Nephron progenitor cell (in vitro differentiated cells): ENCODE results near the gene RUNX2.

ENCODE experiments used
- DNase-seq: peaks from one replicate; pipeline ENCODE4 v3.0.0; 2021
- H3K27ac Mint-ChIP-seq: 2 replicates; pipeline ENCODE4 v1.8.0; 2021; ENCODE audit warnings: mild to moderate bottlenecking, moderate library complexity, mixed read lengths
- H3K27me3 Mint-ChIP-seq: 2 replicates; pipeline ENCODE4 v1.8.0; 2021; ENCODE audit warnings: mild to moderate bottlenecking, low read depth, mixed read lengths; ENCODE audit not compliant: poor library complexity
- H3K36me3 Mint-ChIP-seq: 2 replicates; pipeline ENCODE4 v1.8.0; 2021; ENCODE audit warnings: low read depth, mixed read lengths
- H3K4me1 Mint-ChIP-seq: 2 replicates; pipeline ENCODE4 v1.8.0; 2021; ENCODE audit warnings: mixed read lengths
- H3K4me3 Mint-ChIP-seq: 2 replicates; pipeline ENCODE4 v1.8.0; 2021; ENCODE audit warnings: mild to moderate bottlenecking, moderate library complexity, mixed read lengths
- H3K9me3 Mint-ChIP-seq: 2 replicates; pipeline ENCODE4 v1.8.0; 2021; ENCODE audit warnings: mild to moderate bottlenecking, moderate library complexity, mixed read lengths
- CTCF ChIP-seq: fragments of 200-600 bp; sonication (generic); IDR thresholded peaks from 2 replicates; pipeline ENCODE4 v1.5.0; 2021; ENCODE audit warnings: antibody characterized with exemption

Gene RUNX2

GRCh38 chr6:45678285-45678607 is 350.1 kb downstream of the RUNX2 start:
- H3K9me3 Mint-ChIP-seq = peaks cover 54% of the 10 kb centered on the region
- H3K4me1 Mint-ChIP-seq = peaks cover 32% of the 10 kb centered on the region
- peak overlapping the region; percentile 53 for H3K27ac Mint-ChIP-seq
- H3K36me3 Mint-ChIP-seq = peaks cover 13% of the 10 kb centered on the region
- no peak overlapping the region for H3K4me3 Mint-ChIP-seq
- H3K27me3 Mint-ChIP-seq = no peaks in the 10 kb centered on the region
- no peak for TF ChIP-seq CTCF
- no peak for DNase-seq

DNA sequence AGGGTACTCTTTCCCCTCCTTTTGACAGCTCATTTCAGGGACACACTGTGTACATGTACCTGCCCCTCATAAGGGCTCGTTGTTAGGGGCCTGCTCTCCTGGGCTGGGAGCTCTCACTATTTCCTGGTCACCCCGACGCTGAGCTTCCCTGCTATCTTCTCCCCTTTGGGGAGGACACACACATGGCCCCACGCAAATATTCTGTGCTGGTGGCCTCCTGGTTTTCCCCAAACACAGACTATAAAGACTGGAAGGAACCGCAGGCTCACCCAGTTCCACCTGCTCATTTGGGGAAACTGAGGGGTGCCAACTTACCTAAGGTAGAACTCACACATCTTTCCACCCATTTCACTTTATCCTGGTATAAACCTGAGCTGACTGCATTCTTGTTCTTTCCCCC is 351.0 kb downstream of the RUNX2 start:
- H3K9me3 Mint-ChIP-seq = peaks cover 53% of the 10 kb centered on the region
- no peak for TF ChIP-seq CTCF
- no peaks in the 10 kb centered on the region for H3K27me3 Mint-ChIP-seq
- no peak for DNase-seq
- peak overlapping the region; percentile 83 for H3K27ac Mint-ChIP-seq
- no peak overlapping the region for H3K4me3 Mint-ChIP-seq
- peaks cover 32% of the 10 kb centered on the region for H3K4me1 Mint-ChIP-seq
- peaks cover 13% of the 10 kb centered on the region for H3K36me3 Mint-ChIP-seq

DNA sequence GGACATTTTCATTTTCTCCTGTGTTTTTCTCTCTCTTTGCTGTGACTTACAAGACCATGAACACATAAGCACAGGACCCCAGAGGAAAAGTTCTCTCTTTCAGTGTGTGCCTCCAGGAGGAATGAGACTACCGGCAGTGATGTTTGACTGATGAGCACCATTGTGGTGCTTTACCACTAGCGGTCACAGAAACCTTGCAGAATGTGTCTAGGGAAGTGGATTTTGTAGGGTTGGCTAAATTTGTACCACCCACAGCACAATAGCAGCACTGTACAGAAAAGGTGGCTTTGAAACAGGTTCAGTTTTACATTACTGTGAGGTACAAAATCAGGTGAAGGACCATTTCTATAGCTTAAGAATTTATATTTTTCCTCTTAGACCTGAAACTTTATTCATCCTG is 351.5 kb downstream of the RUNX2 start:
- TF ChIP-seq CTCF = no peak
- H3K4me3 Mint-ChIP-seq = no peak overlapping the region
- H3K27ac Mint-ChIP-seq = peak overlapping the region; percentile 83
- no peak for DNase-seq
- no peaks in the 10 kb centered on the region for H3K27me3 Mint-ChIP-seq
- H3K9me3 Mint-ChIP-seq = peaks cover 53% of the 10 kb centered on the region
- peaks cover 13% of the 10 kb centered on the region for H3K36me3 Mint-ChIP-seq
- peaks cover 32% of the 10 kb centered on the region for H3K4me1 Mint-ChIP-seq

- H3K4me3 Mint-ChIP-seq = no peak overlapping the region
- H3K4me1 Mint-ChIP-seq = peaks cover 23% of the 10 kb centered on the region
- no peaks in the 10 kb centered on the region for H3K27me3 Mint-ChIP-seq
- DNase-seq = no peak
- peaks cover 13% of the 10 kb centered on the region for H3K36me3 Mint-ChIP-seq
- no peak for TF ChIP-seq CTCF
- H3K9me3 Mint-ChIP-seq = peaks cover 40% of the 10 kb centered on the region
- no peak overlapping the region for H3K27ac Mint-ChIP-seq
Observed at GRCh38 chr6:45681860-45682511, 353.9 kb downstream of the RUNX2 start.

DNA sequence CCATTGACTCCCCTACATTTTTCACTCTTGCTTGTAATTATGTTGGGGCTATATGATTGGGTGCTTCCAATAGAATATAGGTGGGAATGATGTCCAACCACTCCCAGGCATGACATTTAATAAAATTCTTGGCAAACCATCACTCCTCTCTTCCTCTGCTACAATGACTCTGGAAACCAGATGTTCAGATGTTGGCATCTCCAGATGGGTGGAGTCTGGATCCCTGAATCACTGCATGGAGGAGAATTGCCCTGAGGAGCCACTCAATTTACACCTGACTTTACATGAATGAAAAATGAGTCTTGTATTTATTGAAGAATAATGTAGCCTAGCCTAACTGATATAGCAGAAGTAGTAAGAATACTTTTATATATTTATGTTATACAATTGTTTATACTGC is 356.3 kb downstream of the RUNX2 start:
- DNase-seq = no peak
- Mint-ChIP-seq H3K27me3 (no peaks in the 10 kb centered on the region), H3K4me1 (peaks cover under 1% of the 10 kb centered on the region), H3K27ac (no peak overlapping the region), H3K4me3 (no peak overlapping the region), H3K36me3 (peaks cover 9% of the 10 kb centered on the region), H3K9me3 (peaks cover 35% of the 10 kb centered on the region)
- no peak for TF ChIP-seq CTCF

DNA sequence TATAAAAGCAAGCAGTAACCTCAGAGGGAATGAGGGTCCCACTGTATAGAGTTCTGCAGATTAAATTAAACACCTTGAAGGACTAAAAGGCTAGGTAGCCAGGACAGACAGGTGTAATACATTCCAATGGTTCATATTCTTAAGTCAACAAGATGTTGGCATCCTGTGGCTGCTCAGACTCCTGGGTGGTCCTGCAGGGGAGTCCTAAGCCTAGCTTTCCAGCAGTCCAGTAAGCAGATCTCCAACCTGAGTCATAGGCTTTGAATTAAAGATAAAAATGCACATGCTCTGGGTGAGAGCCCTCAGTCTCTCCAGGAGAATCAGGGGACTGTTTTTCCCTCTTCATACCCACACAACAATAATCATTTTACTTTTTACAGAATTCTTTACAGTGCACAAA is 356.9 kb downstream of the RUNX2 start:
- Mint-ChIP-seq H3K27me3 (no peaks in the 10 kb centered on the region), H3K27ac (no peak overlapping the region), H3K36me3 (peaks cover 8% of the 10 kb centered on the region), H3K4me1 (no peaks in the 10 kb centered on the region), H3K4me3 (no peak overlapping the region), H3K9me3 (peaks cover 29% of the 10 kb centered on the region)
- no peak for DNase-seq
- TF ChIP-seq CTCF = no peak
